ENCODE measurements around the gene EXOC4.

GRCh38 chr7:134034652-134035051 lies 781.8 kb downstream of the EXOC4 start:
- no peak for TF ChIP-seq POLR2AphosphoS5 (IDR thresholded peaks at IDR 0.05; ENCODE audit: borderline replicate concordance, low read depth, low read length)
- no peak for TF ChIP-seq EZH2 (IDR thresholded peaks at IDR 0.05)

All from SK-N-MC (cell line).